Activated B cell treated with CpG ODN at 0.5 μM for 24 hours (primary cell): Measurements from ENCODE around the gene INF2. TPM values are rescaled to one million over a fixed set of nuclear protein-coding genes. Genes with fewer than 3 reads are reported as not detected.
"Not testable (repeated sequence)": the region's sequence is repeated elsewhere in the genome, so short reads cannot be mapped to it uniquely, and the experiment has no call there.

Experiments used
- ATAC-seq: fragments of 200-7000 bp; cut with Tn5 transposase; one replicate; pipeline ENCODE4 v1.10.0; 2021; ENCODE audit warnings: low read depth, mild to moderate bottlenecking, moderate library complexity
- CTCF ChIA-PET: fragments of 350-600 bp; sonication (Branson Sonifier 250); formaldehyde crosslinking; loops from one replicate; lab custom pipeline; 2021; ENCODE audit warnings: antibody characterized with exemption; lab: Charles Lee
- POLR2A ChIA-PET: fragments of 350-600 bp; sonication (Branson Sonifier 250); formaldehyde crosslinking; loops from one replicate; lab custom pipeline; 2021; ENCODE audit warnings: antibody characterized with exemption; lab: Charles Lee
- DNase-seq: peaks from one replicate; pipeline ENCODE4 v3.0.0; 2022
- H3K27ac Mint-ChIP-seq: one replicate; pipeline ENCODE4 v1.8.0; 2020; ENCODE audit warnings: mixed read lengths
- H3K27me3 Mint-ChIP-seq: one replicate; pipeline ENCODE4 v1.8.0; 2021; ENCODE audit warnings: mixed read lengths
- H3K36me3 Mint-ChIP-seq: one replicate; pipeline ENCODE4 v1.8.0; 2021; ENCODE audit warnings: low read depth, mixed read lengths
- H3K4me1 Mint-ChIP-seq: one replicate; pipeline ENCODE4 v1.8.0; 2021; ENCODE audit warnings: mixed read lengths
- H3K4me3 Mint-ChIP-seq: one replicate; pipeline ENCODE4 v1.8.0; 2020; ENCODE audit warnings: mild to moderate bottlenecking, mixed read lengths
- H3K9me3 Mint-ChIP-seq: one replicate; pipeline ENCODE4 v1.8.0; 2020; ENCODE audit warnings: mixed read lengths
- CTCF ChIP-seq: fragments of 200-600 bp; IDR thresholded peaks from one replicate; pipeline ENCODE4 v1.8.0; 2022; ENCODE audit warnings: antibody characterized with exemption, mild to moderate bottlenecking
- intact Hi-C: fragments of 100-400 bp; cut with micrococcal nuclease; formaldehyde crosslinking; loops from one replicate; pipeline ENCODE4 v1.15.1; 2024
- total RNA-seq: library from RNA; stranded (reverse); gene quantifications from 2 replicates; pipeline ENCODE4 v1.2.3, GENCODE V29; 2022

The INF2 gene
- total RNA-seq, 1 donor from 2014 or later: 47.2 TPM

GRCh38 chr14:104665114-104665656 is 24.2 kb upstream of the INF2 start:
- intact Hi-C loops: loop anchor here (1.0 kb wide), 2 partner anchors 12 to 43 kb away; no protein-coding TSS in a partner anchor
- Mint-ChIP-seq H3K27ac (peak overlapping the region; percentile 72), H3K9me3 (no peaks in the 10 kb centered on the region), H3K4me1 (peaks cover 62% of the 10 kb centered on the region), H3K36me3 (no peaks in the 10 kb centered on the region), H3K4me3 (peak overlapping the region; percentile 16), H3K27me3 (no peaks in the 10 kb centered on the region)
- ChIA-PET POLR2A (interaction anchor here (0.7 to 1.9 kb wide), 6 partner anchors 9 to 87 kb away, joined by 3 to 30 read pairs (median 10); partner anchors contain the start of gene SIVA1), CTCF (interaction anchor here (1.3 to 2.3 kb wide), 5 partner anchors 8 to 87 kb away, joined by 5 to 14 read pairs (median 11); partner anchors contain the start of gene SIVA1)
- ATAC-seq: peak; percentile 2
- DNase-seq: no peak
- no peak for TF ChIP-seq CTCF

DNA sequence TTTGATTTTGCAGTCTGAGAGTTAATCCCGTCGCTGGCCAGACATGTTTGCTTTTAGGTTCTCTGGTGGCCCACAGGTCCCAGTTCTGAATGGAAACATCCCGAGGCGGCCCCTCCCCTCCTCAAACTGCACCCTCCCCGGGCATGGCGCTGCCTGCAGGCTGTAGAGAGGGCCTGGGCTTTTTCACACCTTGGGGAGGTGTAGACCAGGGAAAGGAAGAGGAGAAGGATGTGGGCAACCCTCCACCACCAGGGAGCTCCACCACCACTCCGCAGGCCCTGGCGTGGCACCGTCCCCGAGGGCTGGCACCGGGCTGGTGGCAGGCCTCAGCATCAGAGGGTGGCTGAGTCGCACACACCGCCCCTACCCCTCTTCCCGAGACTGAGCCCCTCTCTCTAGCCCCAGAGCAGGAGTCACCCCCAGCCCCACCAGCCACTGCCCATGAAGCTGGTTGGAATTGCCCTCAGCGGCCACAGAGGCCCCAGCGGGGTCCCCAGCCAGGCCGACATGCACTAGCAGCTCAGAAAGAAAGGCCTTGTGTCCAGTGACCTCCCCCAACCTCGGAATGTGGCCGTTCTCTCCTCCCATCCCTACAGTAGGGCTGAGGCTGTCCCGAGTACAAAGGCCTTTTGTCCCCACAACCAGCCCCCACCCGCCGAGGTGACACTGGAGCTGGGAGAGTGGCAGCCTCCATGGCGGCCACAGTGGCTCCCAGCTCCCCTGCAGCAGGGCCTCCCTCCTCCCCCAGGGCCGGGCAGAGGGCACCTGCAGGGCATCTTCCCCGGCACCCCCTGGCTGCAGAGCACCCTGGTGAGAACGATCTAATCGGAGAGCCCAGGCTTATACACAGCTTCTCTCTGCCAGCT is 23.5 kb upstream of the INF2 start:
- ChIA-PET POLR2A (interaction anchor here (0.7 to 1.9 kb wide), 10 partner anchors 9 to 87 kb away, joined by 3 to 30 read pairs (median 4); partner anchors contain the start of genes INF2 and SIVA1), CTCF (interaction anchor here (0.8 to 2.3 kb wide), 6 partner anchors 9 to 87 kb away, joined by 3 to 14 read pairs (median 10); partner anchors contain the start of gene SIVA1)
- no peak for TF ChIP-seq CTCF
- intact Hi-C loops: loop anchor here (1.0 kb wide), 2 partner anchors 11 to 42 kb away; no protein-coding TSS in a partner anchor
- ATAC-seq (peak; percentile 52), DNase-seq (no peak)
- H3K4me3 Mint-ChIP-seq: peak overlapping the region; percentile 16
- peak overlapping the region; percentile 72 for H3K27ac Mint-ChIP-seq
- H3K36me3 Mint-ChIP-seq: no peaks in the 10 kb centered on the region
- H3K4me1 Mint-ChIP-seq: peaks cover 55% of the 10 kb centered on the region
- H3K9me3 Mint-ChIP-seq: peaks cover 2% of the 10 kb centered on the region
- no peaks in the 10 kb centered on the region for H3K27me3 Mint-ChIP-seq

- H3K4me3 Mint-ChIP-seq, H3K36me3 Mint-ChIP-seq, intact Hi-C loops, H3K27me3 Mint-ChIP-seq, ATAC-seq, H3K9me3 Mint-ChIP-seq, DNase-seq, H3K27ac Mint-ChIP-seq: not testable (repeated sequence)
- ChIA-PET CTCF (interaction anchor here (0.8 to 2.3 kb wide), 5 partner anchors 10 to 86 kb away, joined by 3 to 14 read pairs (median 10); partner anchors contain the start of gene SIVA1), POLR2A (interaction anchor here (0.8 to 1.9 kb wide), 8 partner anchors 10 to 23 kb away, joined by 3 to 30 read pairs (median 4); partner anchors contain the start of gene INF2)
- peaks cover 49% of the 10 kb centered on the region for H3K4me1 Mint-ChIP-seq
These were observed 22.9 kb upstream of the INF2 start for GRCh38 chr14:104666523-104666895.

- DNase-seq (no peak), ATAC-seq (no peak)
- no peaks in the 10 kb centered on the region for H3K27me3 Mint-ChIP-seq
- peaks cover 45% of the 10 kb centered on the region for H3K4me1 Mint-ChIP-seq
- CTCF ChIA-PET: interaction anchor here (2.3 kb wide), 1 partner anchor 14 kb away, joined by 14 read pairs; no protein-coding TSS in a partner anchor
- no peak for TF ChIP-seq CTCF
- H3K4me3 Mint-ChIP-seq: no peak overlapping the region
- intact Hi-C loops: no loop called here
- H3K36me3 Mint-ChIP-seq: no peaks in the 10 kb centered on the region
- H3K9me3 Mint-ChIP-seq: peaks cover 3% of the 10 kb centered on the region
- H3K27ac Mint-ChIP-seq: no peak overlapping the region
- POLR2A ChIA-PET: interaction anchor here (0.8 to 1.9 kb wide), 3 partner anchors 11 to 21 kb away, joined by 4 to 19 read pairs (median 4); no protein-coding TSS in a partner anchor
These were observed 22.4 kb upstream of the INF2 start for GRCh38 chr14:104666981-104667380.

DNA sequence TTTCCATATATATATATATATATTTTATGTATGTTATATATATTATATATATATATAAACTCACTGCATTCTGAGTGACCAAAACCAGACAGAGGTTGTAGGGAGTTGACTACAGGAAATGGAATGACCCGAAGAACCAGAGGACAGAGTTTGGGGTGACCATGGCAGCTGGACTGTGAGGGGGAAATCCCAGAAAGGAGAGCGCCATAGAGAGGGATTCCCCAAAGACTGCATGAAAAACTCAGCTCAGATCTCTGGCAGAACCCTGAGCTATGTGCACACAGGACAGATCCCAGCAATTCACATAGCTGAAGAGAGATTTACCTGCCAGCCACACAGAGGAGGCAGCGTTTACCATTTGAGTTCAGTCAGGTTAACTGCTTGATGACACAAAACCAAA is 19.7 kb upstream of the INF2 start:
- Mint-ChIP-seq H3K27ac (no peak overlapping the region), H3K4me1 (peaks cover 24% of the 10 kb centered on the region), H3K36me3 (no peaks in the 10 kb centered on the region), H3K27me3 (no peaks in the 10 kb centered on the region), H3K4me3 (no peak overlapping the region), H3K9me3 (peaks cover 3% of the 10 kb centered on the region)
- intact Hi-C loops: no loop called here
- no peak for TF ChIP-seq CTCF
- ChIA-PET POLR2A (interaction anchor here (0.8 to 0.9 kb wide), 2 partner anchors 9 to 12 kb away, joined by 3 read pairs; no protein-coding TSS in a partner anchor), CTCF (no interaction called here)
- ATAC-seq: no peak
- DNase-seq: no peak

- ATAC-seq, H3K27me3 Mint-ChIP-seq, H3K27ac Mint-ChIP-seq, intact Hi-C loops, H3K4me3 Mint-ChIP-seq, DNase-seq, H3K9me3 Mint-ChIP-seq, H3K4me1 Mint-ChIP-seq, H3K36me3 Mint-ChIP-seq, CTCF ChIA-PET: not testable (repeated sequence)
- POLR2A ChIA-PET: interaction anchor here (1.1 kb wide), 1 partner anchor 9 kb away, joined by 3 read pairs; no protein-coding TSS in a partner anchor
These were observed 18.0 kb upstream of the INF2 start for GRCh38 chr14:104671330-104671977.

DNA sequence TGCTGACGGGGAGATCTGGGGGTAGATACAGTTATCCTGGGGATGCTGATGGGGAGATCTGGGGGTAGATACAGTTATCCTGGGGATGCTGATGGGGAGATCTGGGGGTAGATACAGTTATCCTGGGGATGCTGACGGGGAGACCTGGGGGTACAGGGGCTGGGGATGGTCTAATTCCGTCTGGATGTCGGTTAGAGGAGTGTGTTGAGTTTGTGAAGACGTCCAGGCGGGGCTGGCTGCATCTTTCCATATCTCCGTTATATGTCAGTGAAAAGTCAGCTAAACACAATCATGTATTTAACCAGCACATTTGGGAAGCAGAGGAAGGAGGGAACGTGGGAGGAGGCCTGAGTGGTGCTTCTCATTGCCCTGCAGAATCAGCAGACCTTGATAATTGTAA is 17.3 kb upstream of the INF2 start:
- H3K9me3 Mint-ChIP-seq, DNase-seq, H3K4me3 Mint-ChIP-seq, H3K36me3 Mint-ChIP-seq, H3K27me3 Mint-ChIP-seq, ATAC-seq, intact Hi-C loops, H3K27ac Mint-ChIP-seq: not testable (repeated sequence)
- peaks cover 12% of the 10 kb centered on the region for H3K4me1 Mint-ChIP-seq
- POLR2A ChIA-PET: interaction anchor here (0.7 kb wide), 1 partner anchor 1165 kb away, joined by 3 read pairs; no protein-coding TSS in a partner anchor
- CTCF ChIA-PET: interaction anchor here (1.6 kb wide), 1 partner anchor 9 kb away, joined by 3 read pairs; no protein-coding TSS in a partner anchor
